CD4-positive, alpha-beta T cell treated with Interleukin-1 beta for 1 hour (primary cell): ENCODE results near the gene SLC12A9.

Experiments
- DNase-seq, 2 donors: peaks; one replicate each; pipeline ENCODE4 v3.0.0-alpha.2; 2020 to 2022

Gene SLC12A9

GRCh38 chr7:100864263-100864845 lies 11.8 kb downstream of the SLC12A9 start:
- no peak for DNase-seq

GRCh38 chr7:100865372-100865911 lies 12.9 kb downstream of the SLC12A9 start:
- no peak for DNase-seq

- DNase-seq: peak; percentile 29 to 31
These were observed 13.6 kb downstream of the SLC12A9 start for GRCh38 chr7:100865938-100866728.

- no peak for DNase-seq
These were observed 14.2 kb downstream of the SLC12A9 start for GRCh38 chr7:100866729-100867039.

- DNase-seq: peak; percentile 45 to 56
These were observed 14.7 kb downstream of the SLC12A9 start, which contains the start of gene TRIP6 for GRCh38 chr7:100867040-100867775. Gene TRIP6 (plus strand): TSS chr7:100867387. CDS start chr7:100867498, 111 bp downstream.

DNA sequence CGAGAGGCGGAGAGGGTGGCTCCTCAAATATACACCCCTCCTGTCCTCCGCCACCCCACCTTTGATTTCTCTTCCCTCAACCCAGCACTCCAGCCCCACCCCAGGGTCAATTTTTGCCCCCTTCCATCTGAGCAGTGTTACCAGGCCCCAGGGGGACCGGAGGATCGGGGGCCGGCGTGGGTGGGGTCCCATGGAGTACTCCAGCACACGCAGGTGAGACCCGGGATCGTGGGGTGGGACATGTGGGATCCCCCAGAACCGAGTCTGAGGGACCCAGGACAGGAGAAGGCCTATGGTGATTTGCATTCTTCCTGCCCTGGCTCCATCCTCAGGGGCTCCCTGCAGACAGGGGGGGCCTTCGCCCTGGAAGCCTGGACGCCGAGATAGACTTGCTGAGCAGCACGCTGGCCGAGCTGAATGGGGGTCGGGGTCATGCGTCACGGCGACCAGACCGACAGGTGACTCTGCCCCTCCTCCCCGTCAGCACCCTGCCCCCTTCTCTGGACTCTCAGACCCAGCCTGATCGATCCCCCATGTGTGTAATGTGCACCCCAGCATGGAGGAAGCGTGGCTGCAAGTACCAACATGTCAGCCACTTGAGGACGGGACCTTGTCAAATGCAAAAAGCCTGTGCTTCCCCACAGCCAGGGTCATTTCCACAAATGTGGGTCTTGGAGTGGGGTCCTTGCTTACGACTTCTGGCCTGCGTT lies 15.4 kb downstream of the SLC12A9 start:
- DNase-seq: no peak

DNA sequence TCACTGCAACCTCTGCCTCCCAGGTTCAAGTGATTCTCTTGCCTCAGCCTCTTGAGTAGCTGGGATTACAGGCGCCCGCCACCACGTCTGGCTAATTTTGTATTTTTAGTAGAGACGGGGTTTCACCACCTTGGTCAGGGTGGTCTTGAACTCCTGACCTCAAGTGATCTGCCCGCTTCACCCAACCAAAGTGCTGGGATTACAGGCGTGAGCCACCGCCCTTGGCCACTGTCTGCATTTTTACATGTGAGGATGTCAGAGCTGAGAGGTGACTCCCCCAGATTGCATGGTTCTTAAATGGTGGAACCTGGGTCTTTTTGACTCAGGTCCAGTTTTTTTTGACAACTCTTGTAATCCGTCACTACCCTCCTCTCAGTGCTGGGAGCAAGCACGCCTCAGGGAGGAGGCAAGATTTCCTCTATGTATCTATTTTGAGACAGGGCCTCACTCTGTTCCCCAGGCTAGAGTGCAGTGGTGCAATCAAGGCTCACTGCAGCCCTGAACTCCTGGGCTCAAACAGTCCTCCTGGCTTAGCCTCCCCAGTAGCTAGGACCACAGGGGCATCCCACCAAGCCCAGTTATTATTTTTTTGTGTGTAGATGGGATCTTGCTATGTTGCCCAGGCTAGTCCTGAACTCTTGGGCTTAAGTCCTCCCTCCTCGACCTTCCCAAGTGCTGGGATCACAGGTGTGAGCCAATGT lies 21.2 kb downstream of the SLC12A9 start:
- DNase-seq: no peak

DNA sequence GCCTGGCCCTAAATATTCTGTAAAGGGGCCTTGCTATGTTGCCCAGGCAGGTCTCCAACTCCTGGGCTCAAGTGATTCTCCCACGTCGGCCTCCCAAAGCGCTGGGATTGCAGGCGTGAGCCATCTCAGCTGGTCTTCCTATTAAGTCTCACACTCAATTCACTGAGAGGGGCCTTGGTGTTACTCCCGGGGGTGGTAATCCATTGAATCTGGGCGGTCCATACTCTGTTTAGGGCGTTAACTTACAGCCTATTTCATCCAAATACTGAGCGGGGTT lies 21.7 kb downstream of the SLC12A9 start:
- no peak for DNase-seq

DNA sequence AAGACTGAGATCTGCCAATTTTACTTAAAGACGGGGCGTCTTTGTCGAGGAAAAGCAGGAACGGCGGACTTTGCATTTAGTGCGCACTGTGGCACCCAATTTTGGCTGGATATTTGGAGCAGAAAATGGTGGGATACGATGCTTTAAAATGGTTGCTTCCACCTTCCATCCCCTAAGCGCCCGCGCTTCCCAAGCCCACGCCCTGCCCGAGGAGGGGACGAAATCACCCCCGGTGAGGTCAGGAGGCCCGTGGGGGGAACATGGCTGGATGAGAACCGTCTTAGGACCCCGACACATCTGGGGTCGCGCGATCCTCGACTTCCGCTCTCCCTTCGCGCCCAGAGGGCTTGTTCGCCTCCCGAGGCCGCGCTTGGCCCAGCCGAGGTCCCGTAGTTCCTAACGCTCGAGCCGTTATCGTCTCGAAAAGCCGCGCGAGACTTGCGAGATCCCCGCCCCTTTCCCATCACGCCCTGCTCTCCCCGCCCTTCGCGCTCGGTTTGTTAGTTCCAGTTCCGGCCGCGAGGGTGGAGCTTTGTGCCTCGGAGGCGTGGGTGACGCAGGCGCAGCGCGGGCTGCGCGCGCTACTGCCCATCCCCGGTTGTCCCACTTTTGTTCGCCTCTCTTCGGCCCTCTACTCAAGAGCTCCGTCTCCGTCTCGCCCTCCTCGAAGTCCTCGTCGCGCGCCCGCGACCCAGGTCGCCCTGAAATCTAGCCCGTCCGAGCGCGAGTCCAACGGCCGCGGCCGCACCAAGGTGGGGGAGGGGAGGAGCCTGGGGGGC lies 22.3 kb downstream of the SLC12A9 start, which contains the start of gene SRRT:
Gene SRRT (plus strand): TSS at position 527 of the 779 bp plus-strand sequence. CDS start 488 bp downstream, outside the sequence.
- peak; percentile 97 to 98 for DNase-seq

- peak; percentile 22 to 31 for DNase-seq
These were observed 22.8 kb downstream of the SLC12A9 start for GRCh38 chr7:100875356-100875751.

GRCh38 chr7:100878013-100878412 lies 25.5 kb downstream of the SLC12A9 start:
- no peak for DNase-seq

DNA sequence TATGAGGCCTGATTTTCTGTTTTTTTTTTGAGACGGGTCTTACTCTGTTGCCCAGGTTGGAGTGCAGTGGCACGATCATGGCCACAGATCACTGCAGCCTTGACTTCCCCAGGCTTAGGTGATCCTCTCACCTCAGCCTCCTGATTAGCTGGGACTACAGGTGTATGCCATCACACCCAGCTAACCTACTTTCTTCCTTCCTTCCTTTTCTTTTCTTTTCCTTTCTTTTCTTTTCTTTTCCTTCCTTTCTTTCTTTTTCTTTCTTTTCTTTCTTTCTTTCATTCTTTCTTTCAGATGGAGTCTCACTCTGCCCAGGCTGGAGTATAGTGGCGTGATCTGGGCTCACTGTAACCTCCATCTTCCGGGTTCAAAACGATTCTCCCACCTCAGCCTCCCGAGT lies 26.2 kb downstream of the SLC12A9 start:
- no peak for DNase-seq

- no peak for DNase-seq
These were observed 27.3 kb downstream of the SLC12A9 start for GRCh38 chr7:100879685-100880261.

GRCh38 chr7:100880645-100881044 lies 28.1 kb downstream of the SLC12A9 start:
- DNase-seq: no peak

DNA sequence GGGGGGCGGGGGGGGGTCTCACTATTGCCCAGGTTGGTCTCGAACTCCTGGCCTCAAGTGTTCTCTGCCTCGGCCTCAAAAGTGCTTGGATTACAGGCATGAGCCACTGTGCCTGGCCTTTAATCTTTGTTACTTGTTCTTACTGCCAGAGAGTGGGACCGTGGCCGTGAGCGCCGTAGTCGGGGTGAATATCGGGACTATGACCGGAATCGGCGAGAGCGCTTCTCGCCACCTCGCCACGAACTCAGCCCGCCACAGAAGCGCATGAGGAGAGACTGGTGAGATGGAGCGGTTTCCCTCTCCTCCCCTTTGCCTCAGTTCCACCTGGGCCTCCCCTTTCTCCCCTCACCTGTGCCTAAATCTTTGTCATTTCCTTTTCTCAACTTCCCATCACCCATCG lies 28.6 kb downstream of the SLC12A9 start:
- DNase-seq: no peak

DNA sequence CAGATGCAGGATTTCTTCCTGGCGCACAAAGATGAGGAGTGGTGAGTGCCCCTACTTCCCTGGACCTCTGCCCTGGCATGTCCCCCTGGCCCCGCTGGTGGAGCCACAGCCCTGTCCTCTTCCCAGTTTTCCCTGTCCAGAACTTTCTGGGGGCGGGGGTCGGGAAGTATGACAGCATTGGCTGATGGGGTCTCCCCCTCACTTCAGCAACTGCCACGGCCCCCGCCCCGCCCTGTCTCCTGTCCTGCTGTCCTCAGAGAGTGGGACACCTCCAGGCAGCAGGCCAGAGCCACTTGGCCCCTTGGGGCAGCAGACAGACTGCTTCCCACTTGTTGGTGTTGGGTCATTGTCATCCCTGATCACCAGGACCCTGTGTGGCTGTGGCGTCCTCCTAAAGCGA lies 29.7 kb downstream of the SLC12A9 start:
- no peak for DNase-seq

DNA sequence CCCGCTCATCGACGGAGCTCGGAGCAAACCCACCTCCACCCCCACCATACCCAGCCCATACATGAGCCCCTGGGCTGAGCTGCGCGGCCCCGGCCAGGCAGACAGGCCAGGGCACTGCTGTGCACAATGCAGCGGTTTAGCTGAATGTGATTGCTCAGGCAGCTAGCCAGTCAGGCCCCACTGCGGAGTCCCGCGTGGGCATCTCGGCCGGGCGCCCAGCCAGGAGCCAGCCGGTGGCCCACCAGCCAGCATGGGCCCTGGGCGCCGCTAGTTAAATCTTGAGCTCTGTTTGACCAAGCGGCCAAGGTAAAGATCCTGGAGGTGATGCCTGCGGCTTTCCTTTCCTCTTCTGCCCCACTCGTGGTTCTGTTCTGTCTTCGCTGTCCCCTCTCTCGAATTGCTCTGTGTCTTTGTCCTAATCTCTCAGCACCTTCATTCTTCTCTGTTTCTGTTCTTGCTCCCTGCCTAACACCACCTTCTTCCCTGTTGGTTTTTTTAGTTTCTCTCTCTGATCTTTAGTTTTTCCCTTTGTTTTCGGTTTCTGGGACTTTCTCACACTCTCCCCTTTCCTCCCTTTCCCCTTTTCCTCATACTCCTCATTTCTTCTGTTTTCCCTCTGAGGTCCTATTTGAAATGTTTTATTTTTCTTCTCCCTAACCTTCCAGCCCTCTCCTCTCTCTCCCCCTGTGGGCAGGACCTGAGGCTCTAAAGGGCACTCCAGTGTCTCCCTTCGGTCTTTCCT lies 30.4 kb downstream of the SLC12A9 start:
- no peak for DNase-seq

DNA sequence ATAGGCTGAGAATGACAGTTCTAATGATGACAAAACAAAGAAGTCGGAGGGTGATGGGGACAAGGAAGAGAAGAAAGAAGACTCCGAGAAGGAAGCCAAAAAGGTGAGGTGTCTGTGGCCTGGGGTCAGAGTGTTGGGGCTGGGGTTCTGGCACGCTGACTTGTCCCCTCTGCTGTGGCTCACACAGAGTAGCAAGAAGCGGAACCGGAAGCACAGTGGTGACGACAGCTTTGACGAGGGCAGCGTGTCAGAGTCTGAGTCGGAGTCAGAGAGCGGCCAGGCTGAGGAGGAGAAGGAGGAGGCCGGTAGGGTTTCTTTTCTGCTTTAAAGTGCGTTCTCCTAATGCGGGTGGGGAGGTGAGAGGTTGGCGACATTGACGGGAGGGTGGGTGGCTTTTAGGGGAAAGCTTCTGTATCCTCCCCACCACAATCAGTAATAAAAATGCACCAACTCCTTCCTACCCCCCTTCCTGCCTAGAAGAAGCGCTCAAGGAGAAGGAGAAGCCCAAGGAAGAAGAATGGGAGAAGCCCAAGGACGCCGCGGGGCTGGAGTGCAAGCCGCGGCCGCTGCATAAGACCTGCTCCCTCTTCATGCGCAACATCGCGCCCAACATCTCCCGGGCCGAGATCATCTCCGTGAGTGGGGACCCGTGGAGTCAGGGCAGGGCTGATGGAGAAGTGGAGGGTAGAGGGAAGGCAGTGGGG lies 32.4 kb downstream of the SLC12A9 start:
- peak; percentile 62 to 76 for DNase-seq

GRCh38 chr7:100885440-100886141 lies 33.1 kb downstream of the SLC12A9 start:
- no peak for DNase-seq
